Gastrocnemius medialis (tissue), 4 donors: ENCODE results near the gene SHANK2.

Experiments
- POLR2A ChIP-seq, 2 donors: fragments of 450-650 bp; IDR thresholded peaks; one replicate each; pipeline ENCODE4 v1.6.1; 2017; ENCODE audit warnings: antibody characterized with exemption in 2 of 2, mild to moderate bottlenecking in 2 of 2, moderate library complexity in 2 of 2
- TF ChIP-seq, protein P1 (sequence below), 5 experiments: fragments of 450-650 bp in 3 of 5; fragments of 200-600 bp in 2 of 5; sonication (generic) in 2 of 5; IDR thresholded peaks in 4 of 5; conservative IDR thresholded peaks in 1 of 5; 1 replicate in 4 of 5; 2 replicates in 1 of 5; pipeline ENCODE4 v1.5.1; 2016 to 2019; ENCODE audit warnings: antibody characterized with exemption in 5 of 5, mild to moderate bottlenecking in 3 of 5, moderate library complexity in 3 of 5

DNA sequence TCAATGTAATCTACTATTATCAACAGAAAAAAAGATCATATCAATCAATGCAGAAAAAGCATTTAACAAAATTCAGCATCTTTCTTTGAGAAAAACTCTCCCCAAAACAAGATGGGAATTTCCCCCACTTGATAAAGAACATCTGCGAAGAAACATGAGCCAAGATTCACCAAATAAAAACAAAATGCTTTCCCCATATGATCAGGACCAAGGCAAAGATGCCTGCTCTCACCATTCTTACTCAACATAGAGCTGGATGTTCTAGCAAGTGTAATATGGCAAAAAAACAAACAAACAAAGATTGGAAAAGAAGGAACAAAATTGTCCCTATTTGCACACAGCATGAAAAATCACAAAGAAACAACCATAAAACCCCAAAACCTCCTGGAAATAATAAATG is 23.4 kb downstream of the SHANK2 start:
- TF ChIP-seq POLR2A (IDR thresholded peaks at IDR 0.05) = no peak
- TF ChIP-seq, protein P1, sequence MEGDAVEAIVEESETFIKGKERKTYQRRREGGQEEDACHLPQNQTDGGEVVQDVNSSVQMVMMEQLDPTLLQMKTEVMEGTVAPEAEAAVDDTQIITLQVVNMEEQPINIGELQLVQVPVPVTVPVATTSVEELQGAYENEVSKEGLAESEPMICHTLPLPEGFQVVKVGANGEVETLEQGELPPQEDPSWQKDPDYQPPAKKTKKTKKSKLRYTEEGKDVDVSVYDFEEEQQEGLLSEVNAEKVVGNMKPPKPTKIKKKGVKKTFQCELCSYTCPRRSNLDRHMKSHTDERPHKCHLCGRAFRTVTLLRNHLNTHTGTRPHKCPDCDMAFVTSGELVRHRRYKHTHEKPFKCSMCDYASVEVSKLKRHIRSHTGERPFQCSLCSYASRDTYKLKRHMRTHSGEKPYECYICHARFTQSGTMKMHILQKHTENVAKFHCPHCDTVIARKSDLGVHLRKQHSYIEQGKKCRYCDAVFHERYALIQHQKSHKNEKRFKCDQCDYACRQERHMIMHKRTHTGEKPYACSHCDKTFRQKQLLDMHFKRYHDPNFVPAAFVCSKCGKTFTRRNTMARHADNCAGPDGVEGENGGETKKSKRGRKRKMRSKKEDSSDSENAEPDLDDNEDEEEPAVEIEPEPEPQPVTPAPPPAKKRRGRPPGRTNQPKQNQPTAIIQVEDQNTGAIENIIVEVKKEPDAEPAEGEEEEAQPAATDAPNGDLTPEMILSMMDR (IDR thresholded peaks at IDR 0.05 in 4 of 5, conservative IDR thresholded peaks at IDR 0.05 in 1 of 5) = no peak
